ENCODE data around the gene UVRAG.
"Not testable (repeated sequence)": the region's sequence is repeated elsewhere in the genome, so short reads cannot be mapped to it uniquely, and the experiment has no call there.

The UVRAG gene

DNA sequence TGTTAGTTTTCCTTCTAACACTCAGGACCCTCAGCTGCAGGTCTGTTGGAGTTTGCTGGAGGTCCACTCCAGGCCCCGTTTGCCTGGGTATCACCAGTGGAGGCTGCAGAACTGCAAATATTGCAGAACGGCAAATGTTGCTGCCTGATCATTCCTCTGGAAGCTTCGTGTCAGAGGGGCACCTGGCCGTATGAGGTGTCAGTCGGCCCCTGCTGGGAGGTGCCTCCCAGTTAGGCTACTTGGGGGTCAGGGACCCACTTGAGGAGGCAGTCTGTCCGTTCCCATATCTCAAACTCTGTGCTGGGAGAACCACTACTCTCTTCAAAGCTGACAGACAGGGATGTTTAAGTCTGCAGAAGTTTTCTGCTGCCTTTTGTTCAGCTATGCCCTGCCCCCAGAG is 164.1 kb downstream of the UVRAG start:
- DNase-seq = not testable (repeated sequence)

DNA sequence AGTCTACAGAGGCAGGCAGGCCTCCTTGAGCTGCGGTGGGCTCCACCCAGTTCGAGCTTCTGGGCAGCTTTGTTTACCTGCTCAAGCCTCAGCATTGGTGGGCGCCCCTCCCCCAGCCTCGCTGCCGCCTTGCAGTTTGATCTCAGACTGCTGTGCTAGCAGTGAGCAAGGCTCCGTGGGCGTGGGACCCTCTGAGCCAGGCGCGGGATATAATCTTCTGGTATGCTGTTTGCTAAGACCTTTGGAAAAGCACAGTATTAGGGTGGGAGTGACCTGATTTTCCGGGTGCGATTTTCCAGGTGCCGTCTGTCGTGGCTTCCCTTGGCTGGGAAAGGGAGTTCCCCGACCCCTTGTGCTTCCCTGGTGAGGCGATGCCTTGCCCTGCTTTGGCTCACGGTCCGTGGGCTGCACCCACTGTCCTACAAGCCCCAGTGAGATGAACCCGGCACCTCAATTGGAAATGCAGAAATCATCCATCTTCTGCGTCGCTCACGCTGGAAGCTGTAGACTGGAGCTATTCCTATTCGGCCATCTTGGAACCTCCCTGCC is 164.5 kb downstream of the UVRAG start:
- not testable (repeated sequence) for DNase-seq

DNA sequence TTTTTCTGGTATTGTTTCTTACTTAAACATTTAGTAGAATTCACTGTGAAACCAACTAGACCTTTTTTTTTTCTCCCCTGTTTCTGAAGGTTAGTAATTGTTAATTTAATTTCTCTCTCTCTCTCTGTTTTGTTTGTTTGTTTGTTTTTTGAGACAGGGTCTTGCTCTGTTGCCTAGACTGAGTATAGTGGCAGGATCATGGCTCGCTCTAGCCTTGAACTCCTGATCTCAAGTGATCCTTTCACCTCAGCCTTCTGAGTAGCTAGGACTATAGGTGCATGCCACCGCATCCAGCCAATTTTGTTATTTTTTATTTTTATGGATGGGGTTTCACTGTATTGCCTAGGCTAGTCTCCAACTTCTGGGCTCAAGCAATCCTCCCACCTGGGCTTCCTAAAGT is 165.0 kb downstream of the UVRAG start:
- DNase-seq = no peak

- no peak for DNase-seq
These were observed 166.5 kb downstream of the UVRAG start for GRCh38 chr11:75981546-75981945.

GRCh38 chr11:75982309-75982708 is 167.3 kb downstream of the UVRAG start:
- DNase-seq = no peak

DNA sequence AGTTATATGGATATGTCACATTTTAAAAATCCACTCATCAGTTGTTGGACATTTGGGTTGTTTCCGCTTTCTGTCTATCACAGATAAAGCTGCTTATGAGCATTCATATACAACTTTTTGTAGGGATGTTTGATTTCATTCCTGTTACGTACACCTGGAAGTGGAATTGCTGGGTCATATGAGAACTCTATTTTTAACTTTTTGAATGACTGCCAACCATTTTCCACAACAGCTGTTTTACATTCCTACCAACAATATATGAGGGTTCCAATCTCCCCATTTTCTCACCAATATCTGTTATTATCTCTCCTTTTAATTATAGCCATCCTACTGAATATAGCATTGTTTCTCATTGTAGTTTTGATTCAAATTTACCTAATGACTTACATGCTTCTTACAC is 172.0 kb downstream of the UVRAG start:
- no peak for DNase-seq

DNA sequence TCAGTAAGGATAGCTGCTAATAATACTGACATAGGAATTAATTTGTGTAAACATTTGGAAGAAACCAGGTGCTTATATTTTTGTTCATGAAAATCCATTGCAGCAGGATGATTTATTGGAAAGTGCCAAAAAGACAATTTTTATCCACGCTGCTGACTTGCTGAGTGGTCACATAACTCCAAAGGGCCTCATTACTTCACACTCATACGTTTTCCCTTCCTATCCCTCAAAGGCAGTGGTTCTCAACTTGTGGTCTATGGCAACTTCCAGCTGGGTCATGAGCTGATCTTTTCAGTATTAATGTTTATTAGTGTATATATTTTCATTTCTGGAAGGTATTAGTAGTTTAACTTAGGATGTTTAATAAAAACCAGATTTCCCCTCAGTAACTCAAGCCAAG is 178.1 kb downstream of the UVRAG start:
- DNase-seq = no peak

DNA sequence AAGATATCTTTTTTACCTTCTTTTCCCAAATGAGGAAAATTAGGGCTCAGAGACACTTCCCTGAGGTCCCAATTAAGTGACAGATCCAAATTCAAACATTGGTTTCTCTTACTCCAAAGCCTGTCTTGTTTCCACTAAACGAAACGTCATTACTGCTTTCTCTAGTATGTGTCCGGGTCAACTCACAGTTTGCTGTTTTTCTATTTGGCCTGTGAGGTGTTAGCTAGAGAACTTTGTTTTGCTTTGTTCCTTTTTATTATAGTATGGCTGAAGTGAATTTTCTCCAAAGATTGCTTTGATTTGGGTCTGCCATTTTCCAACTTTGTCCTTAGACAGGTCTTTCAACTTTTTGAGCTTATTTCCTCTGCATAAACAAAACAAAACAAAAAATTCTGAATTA is 179.6 kb downstream of the UVRAG start:
- DNase-seq = no peak

GRCh38 chr11:75996523-75997442 is 181.8 kb downstream of the UVRAG start:
- no peak for DNase-seq

DNA sequence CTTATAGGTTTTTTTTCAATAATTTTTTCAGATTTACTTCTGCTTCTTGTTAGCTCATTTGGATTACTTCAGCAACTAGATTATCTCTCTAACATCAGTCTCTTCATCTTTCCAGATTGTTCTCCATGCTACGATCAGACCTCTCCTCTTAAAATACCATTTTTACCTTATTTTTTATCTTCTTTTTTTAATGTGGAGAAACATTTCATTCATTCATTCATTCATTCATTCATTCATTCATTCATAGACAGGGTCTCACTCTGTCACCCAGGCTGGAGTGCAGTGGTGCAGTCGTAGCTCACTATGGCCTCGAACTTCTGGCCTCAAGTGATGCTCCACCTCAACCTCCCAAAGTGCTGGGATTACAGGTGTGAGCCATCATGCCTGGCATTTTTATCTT is 189.4 kb downstream of the UVRAG start:
- DNase-seq = no peak

DNA sequence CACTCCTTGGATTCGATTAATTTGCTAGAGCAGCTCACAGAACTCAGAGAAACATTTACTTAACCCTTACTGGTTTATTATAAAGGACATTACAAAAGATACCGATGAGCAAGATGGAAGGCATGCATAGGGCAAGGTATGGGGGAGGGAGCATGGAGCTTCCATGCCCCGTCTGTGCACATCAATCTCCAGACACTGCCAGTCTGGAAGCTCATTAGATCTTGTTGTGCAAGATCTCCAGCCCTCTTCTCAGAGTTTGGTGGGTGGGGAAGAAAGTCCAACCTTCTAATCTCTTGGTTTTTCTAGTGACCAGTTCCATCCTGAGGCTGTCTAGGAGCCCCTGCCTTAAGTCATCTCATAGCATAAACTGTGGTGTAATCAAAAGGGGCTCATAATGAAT is 190.7 kb downstream of the UVRAG start:
- DNase-seq = no peak

DNA sequence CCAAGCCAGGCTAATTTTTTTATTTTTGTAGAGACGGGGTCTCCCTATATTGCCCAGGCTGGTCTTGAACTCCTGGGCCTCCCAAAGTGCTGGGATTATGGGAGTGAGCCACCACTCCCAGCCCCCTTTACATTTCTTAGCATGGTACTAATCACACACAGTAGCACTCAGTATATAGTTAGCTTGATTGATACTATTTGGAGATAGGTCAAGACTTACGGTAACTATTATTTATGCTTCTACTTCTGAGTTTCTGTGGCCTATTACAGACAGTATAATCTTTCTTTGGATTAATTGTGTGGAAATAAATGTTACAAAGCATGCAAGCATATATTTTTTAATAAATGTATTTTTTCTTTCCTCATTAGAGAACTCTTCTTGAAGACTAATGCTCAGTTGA is 192.2 kb downstream of the UVRAG start:
- no peak for DNase-seq

GRCh38 chr11:76008474-76008873 is 193.5 kb downstream of the UVRAG start:
- DNase-seq = no peak

DNA sequence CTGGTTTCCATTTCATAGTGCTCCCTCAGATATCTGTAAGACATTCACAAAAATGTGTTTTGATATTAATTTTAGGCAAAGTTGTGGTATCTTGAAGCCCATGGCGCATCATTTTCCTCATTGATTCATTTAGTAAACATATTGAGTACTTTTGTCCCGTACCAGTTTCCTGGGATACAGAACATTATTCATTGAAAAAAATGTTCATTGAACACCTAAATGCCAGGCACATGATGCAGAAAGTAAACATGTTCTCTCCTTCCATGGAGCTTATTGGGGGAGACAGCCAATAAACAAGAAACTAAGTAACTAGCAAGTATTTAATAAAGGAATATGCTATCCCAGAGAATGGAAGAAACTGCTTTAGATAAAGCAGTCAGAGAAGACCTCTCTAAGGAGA is 195.0 kb downstream of the UVRAG start:
- no peak for DNase-seq

DNA sequence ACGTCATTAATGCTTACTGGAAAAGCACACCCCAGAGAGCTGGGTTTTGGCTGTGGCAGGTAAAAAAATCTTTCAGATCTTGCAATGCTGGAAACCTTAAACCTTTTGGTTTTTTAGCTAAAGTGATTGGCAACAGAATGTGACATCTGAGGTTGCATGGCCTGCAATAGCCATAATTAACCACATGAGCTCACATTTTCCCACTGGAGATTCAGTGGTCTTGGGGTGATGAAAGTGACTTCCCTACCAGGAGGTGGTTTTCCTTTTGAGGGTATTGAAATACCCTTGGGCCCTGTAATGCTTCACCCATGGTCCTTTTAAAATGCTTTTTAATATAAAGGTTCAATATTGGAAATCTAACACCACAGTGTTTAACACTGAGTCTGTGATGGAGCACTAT is 198.5 kb downstream of the UVRAG start:
- no peak for DNase-seq

DNA sequence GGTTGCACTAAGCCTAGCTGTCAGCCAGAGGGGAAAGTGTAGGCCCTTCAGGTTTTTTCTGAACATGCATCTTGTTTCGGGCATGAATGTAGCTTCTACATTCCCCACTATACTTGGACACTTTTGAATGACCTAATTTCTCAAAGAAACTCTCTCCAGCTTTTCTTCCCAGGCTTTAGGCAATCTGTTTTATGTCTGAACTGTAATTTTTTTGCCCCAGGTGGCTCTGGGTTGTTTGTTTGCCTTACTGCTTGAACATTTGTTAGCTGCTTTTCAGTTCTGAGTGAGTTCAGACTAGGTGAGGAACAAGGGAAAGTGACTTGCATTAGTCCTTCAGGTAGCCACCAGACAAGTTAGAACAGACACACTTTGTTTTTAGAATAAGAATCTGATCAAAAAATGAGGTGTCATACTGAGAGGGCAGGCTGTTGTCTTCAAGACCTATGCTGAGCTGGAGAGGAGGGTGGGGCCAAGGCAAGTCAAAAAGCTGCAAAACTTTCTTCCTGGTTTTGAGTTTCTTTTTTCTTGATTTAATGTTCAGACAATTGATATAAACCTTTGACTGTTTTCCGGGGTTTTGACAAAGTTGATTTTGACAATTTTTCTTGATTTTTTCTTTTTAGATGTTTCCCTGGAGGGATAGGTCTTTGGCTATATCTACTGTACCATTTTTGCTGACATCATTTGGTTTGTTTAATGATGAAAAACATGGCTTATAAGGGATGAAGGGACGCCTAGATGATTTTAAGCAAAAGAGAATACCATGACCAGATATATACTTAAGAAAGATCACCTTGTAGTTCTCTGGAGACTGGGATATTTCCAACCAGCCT is 208.4 kb downstream of the UVRAG start:
- DNase-seq = no peak

- no peak for DNase-seq
These were observed 210.1 kb downstream of the UVRAG start for GRCh38 chr11:76025068-76025467.

GRCh38 chr11:76025817-76026216 is 210.8 kb downstream of the UVRAG start:
- no peak for DNase-seq

DNA sequence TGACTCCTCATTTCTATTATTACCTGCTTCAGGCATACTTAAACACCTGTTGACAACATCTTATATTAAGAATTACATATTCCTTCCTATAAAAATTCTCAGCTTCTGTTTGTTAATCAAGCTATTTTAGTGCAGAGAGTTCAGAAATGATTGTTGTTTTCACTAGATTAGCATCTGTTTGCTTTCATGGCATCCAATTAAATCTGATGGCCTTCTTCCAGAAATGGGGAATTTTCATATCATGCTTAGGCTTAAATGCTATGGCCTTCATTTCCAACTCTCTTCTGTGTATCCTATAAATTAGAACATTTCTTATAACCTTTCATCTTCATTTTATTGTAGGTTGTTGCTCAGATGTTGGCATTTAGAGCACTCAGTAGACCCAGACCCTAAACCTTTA is 211.3 kb downstream of the UVRAG start:
- no peak for DNase-seq

DNA sequence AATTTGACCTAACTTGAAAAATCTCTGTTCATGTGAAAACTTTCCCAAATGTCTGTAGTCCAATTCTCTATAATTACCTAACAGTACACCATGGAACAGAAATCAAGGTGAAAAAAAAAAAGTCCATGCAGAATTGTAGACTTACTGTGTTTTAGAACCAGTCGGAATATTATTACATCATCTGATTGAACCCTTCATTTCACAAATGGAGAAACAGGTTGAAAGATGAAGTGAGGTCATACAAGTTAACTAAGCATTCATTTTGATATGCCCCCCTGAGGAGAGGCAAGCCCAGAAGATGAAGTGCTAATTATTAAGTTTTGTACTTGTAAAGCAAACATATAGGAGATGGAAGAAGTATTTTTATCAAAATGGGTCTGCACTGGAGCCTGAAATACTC is 211.9 kb downstream of the UVRAG start:
- no peak for DNase-seq

DNA sequence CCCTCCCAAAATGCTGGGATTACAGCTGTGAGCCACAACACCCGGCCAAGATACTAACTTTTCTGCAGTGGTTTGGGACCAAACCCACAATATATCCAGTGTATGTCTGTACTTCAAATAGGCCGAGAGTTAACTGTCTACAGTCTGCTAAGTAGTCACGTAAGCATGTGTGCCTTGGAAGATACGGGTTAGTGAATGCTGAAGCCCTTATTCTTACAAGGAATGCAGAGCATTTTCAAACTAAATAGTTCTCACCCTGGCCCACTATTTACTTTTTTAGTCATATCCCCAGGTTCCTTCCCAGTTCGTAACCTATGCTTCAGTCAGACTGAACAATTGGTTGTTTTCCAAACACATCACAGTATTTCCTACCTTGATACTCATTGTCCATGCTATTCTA is 215.3 kb downstream of the UVRAG start:
- DNase-seq = no peak

- no peak for DNase-seq
These were observed 216.1 kb downstream of the UVRAG start for GRCh38 chr11:76030968-76031590.

DNA sequence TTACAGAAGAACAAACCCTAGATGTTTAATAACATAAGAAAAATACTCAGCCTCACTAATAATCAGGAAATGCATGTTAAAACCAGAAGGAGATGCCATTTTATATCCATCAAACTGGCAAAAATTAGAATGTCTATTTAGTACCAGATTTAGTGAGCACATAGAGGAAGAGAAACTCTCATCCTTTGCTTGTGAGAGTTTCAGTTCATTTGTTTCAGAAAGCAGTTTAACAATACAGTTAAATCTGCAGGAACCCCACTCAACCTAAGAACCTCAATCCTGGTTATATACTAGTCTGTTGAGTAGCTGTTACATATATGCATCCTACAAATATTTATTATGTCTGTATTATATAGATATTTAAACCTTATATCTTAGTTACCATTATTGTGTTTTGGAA is 218.7 kb downstream of the UVRAG start:
- DNase-seq = no peak
